ENCODE results near the gene ARHGAP9.
"Not testable (repeated sequence)": the region's sequence is repeated elsewhere in the genome, so short reads cannot be mapped to it uniquely, and the experiment has no call there.

GRCh38 chr12:57507796-57508195, 28.1 kb upstream of the ARHGAP9 start:
- TF ChIP-seq POLR2AphosphoS5 (IDR thresholded peaks at IDR 0.05; ENCODE audit: insufficient read depth in 1 of 2, low read depth in 1 of 2); POLR2A (IDR thresholded peaks at IDR 0.05): not testable (repeated sequence)

Measured in vagina (tissue), 2 donors.